Prostate gland (tissue), 2 donors: Measurements from ENCODE around the gene TSSK3. TPM values are rescaled to one million over a fixed set of nuclear protein-coding genes. Genes with fewer than 3 reads are reported as not detected.

Source experiments
- DNase-seq: peaks from one replicate; pipeline ENCODE4 v3.0.0-alpha.2; 2019; ENCODE audit warnings: low spot score
- H3K27ac ChIP-seq, 2 donors: fragments of 200-600 bp; sonication (generic); 2 replicates each; pipeline ENCODE4 v1.5.1; 2017 to 2019
- H3K27me3 ChIP-seq: fragments of 200-600 bp; sonication (generic); replicated peaks from 2 replicates; pipeline ENCODE4 v1.5.1; 2019; ENCODE audit not compliant: insufficient read depth
- H3K36me3 ChIP-seq, 2 donors: fragments of 200-600 bp; sonication (generic); 1 replicate in 1 of 2; 2 replicates in 1 of 2; pipeline versions ENCODE4 v1.5.1 to v1.8.1; 2017 to 2019
- H3K4me1 ChIP-seq: fragments of 200-600 bp; sonication (generic); replicated peaks from 2 replicates; pipeline ENCODE4 v1.5.1; 2019
- H3K4me3 ChIP-seq, 2 donors: fragments of 200-600 bp; sonication (generic); 2 replicates each; pipeline ENCODE4 v1.5.1; 2017 to 2019
- H3K9me3 ChIP-seq: fragments of 200-600 bp; sonication (generic); 2 replicates; pipeline ENCODE4 v1.5.1; 2017
- CTCF ChIP-seq, 4 experiments: fragments of 200-600 bp in 2 of 4; fragments of 450-650 bp in 2 of 4; sonication (generic) in 2 of 4; IDR thresholded peaks; 1 replicate in 3 of 4; 2 replicates in 1 of 4; pipeline ENCODE4 v1.5.1; 2016 to 2019; ENCODE audit warnings: antibody characterized with exemption in 4 of 4, mild to moderate bottlenecking in 2 of 4, moderate library complexity in 2 of 4
- POLR2A ChIP-seq: fragments of 450-650 bp; IDR thresholded peaks from one replicate; pipeline ENCODE4 v1.6.1; 2016; ENCODE audit warnings: antibody characterized with exemption, mild to moderate bottlenecking
- POLR2AphosphoS5 ChIP-seq: sonication (generic); formaldehyde crosslinking; IDR thresholded peaks from one replicate; pipeline ENCODE4 v1.6.1; 2017; ENCODE audit warnings: antibody characterized with exemption
- WGBS: methylation state at CpG from one replicate; pipeline ENCODE4 v1.1.5; 2018; 5-methylcytosine and 5-hydroxymethylcytosine counted together
- intact Hi-C: fragments of 100-400 bp; cut with DNase I; formaldehyde crosslinking; loops from one replicate; pipeline ENCODE4 v1.14.2; 2022
- total RNA-seq, 2 donors: library from RNA; depleted of rRNA; stranded (reverse); fragments of >200 nt; gene quantifications; one replicate each; pipeline ENCODE4 v1.1.0, GENCODE V29; 2016

TSSK3 gene
- total RNA-seq, 2 donors from 2014 or later = 7.0 TPM; not detected in 1

- TF ChIP-seq POLR2AphosphoS5 (no peak), CTCF (IDR thresholded peaks at IDR 0.05) (no peak)
- Histone ChIP-seq H3K36me3 (peaks cover 9 to 39% of the 10 kb centered on the region in 2 donors), H3K27me3 (no peaks in the 10 kb centered on the region), H3K9me3 (no peaks in the 10 kb centered on the region), H3K27ac (no peak overlapping the region), H3K4me1 (no peaks in the 10 kb centered on the region), H3K4me3 (no peak overlapping the region)
- no peak for DNase-seq
- WGBS = 93% methylated on average over 11 of the region's 11 CpGs
- intact Hi-C loops = no loop called here
These were observed 13.9 kb downstream of the TSSK3 start for GRCh38 chr1:32376199-32376598.

GRCh38 chr1:32377541-32378220 is 15.3 kb downstream of the TSSK3 start:
- H3K9me3 ChIP-seq = no peaks in the 10 kb centered on the region
- no peak for TF ChIP-seq CTCF (IDR thresholded peaks at IDR 0.05)
- TF ChIP-seq POLR2AphosphoS5 = no peak
- no peak for TF ChIP-seq POLR2A
- 89% methylated on average over 12 of the region's 12 CpGs for WGBS
- no peaks in the 10 kb centered on the region for H3K27me3 ChIP-seq
- intact Hi-C loops = no loop called here
- H3K4me1 ChIP-seq = no peaks in the 10 kb centered on the region
- no peak overlapping the region for H3K27ac ChIP-seq
- H3K36me3 ChIP-seq = peaks cover 9 to 39% of the 10 kb centered on the region in 2 donors
- H3K4me3 ChIP-seq = no peak overlapping the region
- no peak for DNase-seq

GRCh38 chr1:32380057-32380456 is 17.7 kb downstream of the TSSK3 start:
- Histone ChIP-seq H3K27me3 (no peaks in the 10 kb centered on the region), H3K27ac (no peak overlapping the region), H3K4me3 (no peak overlapping the region), H3K36me3 (peaks cover 9 to 47% of the 10 kb centered on the region in 2 donors), H3K4me1 (no peaks in the 10 kb centered on the region), H3K9me3 (no peaks in the 10 kb centered on the region)
- 93% methylated on average over 9 of the region's 9 CpGs for WGBS
- no peak for DNase-seq
- TF ChIP-seq POLR2AphosphoS5 = no peak
- TF ChIP-seq POLR2A = no peak
- TF ChIP-seq CTCF (IDR thresholded peaks at IDR 0.05) = no peak
- intact Hi-C loops = no loop called here

- WGBS = 90% methylated on average over 13 of the region's 13 CpGs
- no peak for DNase-seq
- Histone ChIP-seq H3K36me3 (peaks cover 0 to 12% of the 10 kb centered on the region in 2 donors), H3K9me3 (no peaks in the 10 kb centered on the region), H3K27me3 (no peaks in the 10 kb centered on the region), H3K4me1 (no peaks in the 10 kb centered on the region), H3K4me3 (no peak overlapping the region), H3K27ac (no peak overlapping the region)
- no peak for TF ChIP-seq POLR2AphosphoS5
- TF ChIP-seq POLR2A = no peak
- no peak for TF ChIP-seq CTCF (IDR thresholded peaks at IDR 0.05)
- intact Hi-C loops = no loop called here
These were observed 24.5 kb downstream of the TSSK3 start for GRCh38 chr1:32386676-32387392.

- Histone ChIP-seq H3K27ac (no peak overlapping the region), H3K27me3 (no peaks in the 10 kb centered on the region), H3K4me3 (no peak overlapping the region), H3K36me3 (peaks cover 0 to 10% of the 10 kb centered on the region in 2 donors), H3K9me3 (no peaks in the 10 kb centered on the region), H3K4me1 (peaks cover 9% of the 10 kb centered on the region)
- no peak for DNase-seq
- WGBS = 87% methylated on average over 6 of the region's 6 CpGs
- no peak for TF ChIP-seq CTCF (IDR thresholded peaks at IDR 0.05)
- TF ChIP-seq POLR2AphosphoS5 = no peak
- no peak for TF ChIP-seq POLR2A
- intact Hi-C loops = no loop called here
These were observed 26.3 kb downstream of the TSSK3 start for GRCh38 chr1:32388641-32389040.
